Stomach smooth muscle (tissue), 2 donors: ENCODE results near the gene SPARCL1.

Experiments
- H3K27ac ChIP-seq: one replicate; pipeline ENCODE4 v1.7.0; 2013; ENCODE audit warnings: mild to moderate bottlenecking, low read length, inconsistent platforms
- H3K27me3 ChIP-seq, 2 donors: one replicate each; pipeline ENCODE4 v1.7.0; 2013; ENCODE audit warnings: low read length in 2 of 2; ENCODE audit not compliant: insufficient read depth in 2 of 2, control insufficient read depth in 1 of 2
- H3K36me3 ChIP-seq, 2 donors: one replicate each; pipeline ENCODE4 v1.7.0; 2013; ENCODE audit warnings: low read length in 2 of 2; ENCODE audit not compliant: control insufficient read depth in 2 of 2, insufficient read depth in 2 of 2
- H3K4me1 ChIP-seq: one replicate; pipeline ENCODE4 v1.7.0; 2013; ENCODE audit warnings: low read length; ENCODE audit not compliant: control insufficient read depth, insufficient read depth
- H3K4me3 ChIP-seq, 2 donors: one replicate each; pipeline ENCODE4 v1.7.0; 2013; ENCODE audit warnings: low read length in 2 of 2
- H3K9ac ChIP-seq, 2 donors: one replicate each; pipeline ENCODE4 v1.7.0; 2013; ENCODE audit warnings: low read length in 2 of 2, mild to moderate bottlenecking in 1 of 2
- H3K9me3 ChIP-seq, 2 donors: one replicate each; pipeline ENCODE4 v1.7.0; 2013; ENCODE audit warnings: low read length in 2 of 2; ENCODE audit not compliant: control insufficient read depth in 2 of 2
- donor health status: healthy.
- donor health status: Pancreatic carcinoma.

SPARCL1 gene

DNA sequence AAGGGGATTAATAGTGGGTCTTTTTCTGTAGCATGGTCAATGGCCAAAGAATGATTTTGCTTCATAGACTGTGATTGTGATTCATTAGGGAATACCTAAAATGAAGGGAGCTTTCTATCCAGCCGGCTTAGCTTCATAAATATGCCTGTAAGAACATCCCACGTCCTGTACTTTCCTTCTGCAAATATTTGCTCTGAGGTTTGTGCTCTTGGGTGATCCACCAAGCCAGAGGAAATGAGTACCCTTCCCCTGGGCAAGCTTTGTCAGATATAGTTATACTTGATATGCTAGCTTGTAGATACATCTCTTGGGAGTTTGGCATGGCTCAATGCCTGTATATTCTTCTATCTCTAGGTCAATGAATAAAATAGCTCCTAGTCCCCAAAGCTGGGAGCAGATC is 28.2 kb upstream of the SPARCL1 start:
- Histone ChIP-seq H3K9ac (no peak overlapping the region), H3K27me3 (peaks cover 0 to 3% of the 10 kb centered on the region in 2 donors), H3K27ac (no peak overlapping the region), H3K36me3 (no peaks in the 10 kb centered on the region), H3K9me3 (no peaks in the 10 kb centered on the region), H3K4me3 (no peak overlapping the region), H3K4me1 (no peaks in the 10 kb centered on the region)

DNA sequence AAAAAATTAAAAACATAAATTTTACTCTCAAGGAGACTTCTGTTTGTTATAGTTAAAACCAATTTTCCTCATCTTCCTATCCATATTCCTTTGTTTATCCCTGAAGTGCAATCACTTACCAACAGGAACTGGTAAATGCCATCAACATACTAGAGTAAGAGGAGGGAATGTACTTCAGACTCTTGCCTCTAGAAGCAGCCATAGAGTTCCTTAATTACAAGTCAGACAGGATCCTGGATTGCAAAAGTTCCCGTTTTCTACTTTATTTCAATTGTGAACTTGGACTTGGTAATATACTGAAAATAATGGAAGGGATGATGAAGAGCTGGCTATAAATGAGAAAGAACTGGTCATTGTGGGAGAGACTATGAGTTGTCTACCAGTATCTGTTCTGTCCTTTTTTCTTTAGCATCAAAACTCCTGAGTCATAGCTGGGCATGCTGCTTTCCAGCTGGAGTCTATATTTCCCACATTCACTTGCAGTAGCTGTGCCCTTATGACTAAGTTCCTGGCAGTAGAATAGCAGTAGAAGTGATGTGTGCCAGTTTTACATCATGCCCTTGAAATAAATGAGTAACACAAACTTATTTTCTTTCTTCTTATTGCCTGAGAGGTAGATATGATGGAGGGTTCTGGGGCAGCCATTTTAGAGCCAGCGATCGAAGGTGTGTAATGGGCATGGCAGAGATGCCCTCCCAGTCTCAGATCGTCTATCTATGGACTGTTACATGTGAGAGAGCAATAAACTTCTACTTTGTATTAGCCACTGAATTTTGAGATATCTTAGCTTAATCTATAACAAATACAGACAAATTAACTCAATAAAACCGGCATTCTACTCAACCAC is 26.8 kb upstream of the SPARCL1 start:
- H3K36me3 ChIP-seq = no peaks in the 10 kb centered on the region
- no peak overlapping the region for H3K27ac ChIP-seq
- no peak overlapping the region for H3K9ac ChIP-seq
- no peak overlapping the region for H3K4me3 ChIP-seq
- no peaks in the 10 kb centered on the region for H3K4me1 ChIP-seq
- H3K27me3 ChIP-seq = peaks cover 0 to 3% of the 10 kb centered on the region in 2 donors
- H3K9me3 ChIP-seq = no peaks in the 10 kb centered on the region

DNA sequence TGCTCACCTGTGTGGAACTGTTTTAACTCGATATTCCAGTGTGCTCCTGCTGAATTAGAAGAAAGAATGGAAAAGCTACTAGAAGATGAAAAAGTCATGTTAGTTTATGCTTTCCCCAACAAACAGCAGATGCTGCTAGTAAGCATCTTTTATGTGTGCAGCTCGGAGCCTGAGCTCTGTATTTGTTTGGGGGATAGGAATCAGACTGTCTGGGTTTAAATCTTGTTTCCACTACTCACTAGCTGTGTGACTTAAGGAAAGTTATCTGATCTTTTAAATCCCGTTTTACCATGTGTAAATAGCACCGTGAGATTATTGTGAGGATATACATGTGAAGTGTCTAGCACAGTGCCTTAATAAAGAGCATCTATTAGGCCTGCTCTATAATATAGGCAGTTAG is 24.0 kb upstream of the SPARCL1 start:
- Histone ChIP-seq H3K4me1 (no peaks in the 10 kb centered on the region), H3K27ac (no peak overlapping the region), H3K9ac (no peak overlapping the region), H3K36me3 (no peaks in the 10 kb centered on the region), H3K27me3 (no peaks in the 10 kb centered on the region), H3K4me3 (no peak overlapping the region), H3K9me3 (no peaks in the 10 kb centered on the region)

DNA sequence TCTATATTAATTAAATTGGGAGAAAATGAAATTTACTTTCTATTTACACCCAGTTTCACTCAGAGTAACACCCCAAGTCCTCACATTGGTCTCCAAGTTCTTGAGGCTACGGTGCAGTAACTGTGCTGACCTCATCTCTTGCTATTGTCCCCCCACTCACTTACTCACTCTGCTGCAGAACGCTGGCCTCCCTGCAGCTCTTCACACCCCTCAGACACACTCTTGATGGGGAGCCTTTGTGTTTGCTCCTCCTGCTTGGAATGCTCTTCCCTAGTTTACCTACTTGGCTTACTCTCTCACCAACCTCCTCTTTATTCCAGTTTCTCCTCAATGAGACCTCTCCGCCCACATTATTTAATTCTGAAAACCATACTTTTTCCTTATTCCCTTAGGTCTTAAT is 22.2 kb upstream of the SPARCL1 start:
- Histone ChIP-seq H3K4me3 (no peak overlapping the region), H3K4me1 (no peaks in the 10 kb centered on the region), H3K36me3 (no peaks in the 10 kb centered on the region), H3K9me3 (no peaks in the 10 kb centered on the region), H3K27ac (no peak overlapping the region), H3K27me3 (no peaks in the 10 kb centered on the region), H3K9ac (no peak overlapping the region)

DNA sequence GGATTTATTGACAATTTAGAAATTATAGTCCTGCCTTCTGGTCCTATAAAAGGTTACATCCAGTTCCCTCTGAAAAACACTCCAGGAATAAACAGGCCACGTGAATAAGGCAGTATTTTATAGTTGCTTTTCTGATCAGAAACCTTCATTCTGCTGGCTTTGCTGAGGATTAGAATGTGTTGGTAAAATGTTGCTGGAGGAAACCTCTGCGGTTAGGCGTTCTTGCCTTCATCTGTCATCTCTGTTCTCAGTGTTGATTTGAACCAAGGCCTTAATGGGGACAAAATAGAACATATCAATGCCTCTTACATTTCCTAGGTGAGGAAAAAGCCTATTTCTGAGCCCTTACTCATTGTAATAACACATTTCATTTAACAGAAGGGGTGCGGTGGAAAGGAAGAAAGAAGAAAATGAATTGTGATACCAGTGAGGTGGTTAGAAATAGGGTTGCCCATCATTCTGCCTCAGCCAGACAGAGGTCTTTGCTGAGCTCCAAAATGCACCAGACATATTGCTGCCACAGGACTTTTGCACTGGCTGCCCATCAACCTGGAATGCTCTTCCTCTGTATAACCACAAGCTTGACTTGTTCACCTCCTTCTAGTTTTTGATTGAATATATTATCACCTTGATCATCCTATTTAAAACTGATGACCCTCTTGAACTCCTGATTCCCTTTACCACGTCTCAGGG is 18.0 kb upstream of the SPARCL1 start:
- no peaks in the 10 kb centered on the region for H3K9me3 ChIP-seq
- no peak overlapping the region for H3K4me3 ChIP-seq
- peaks cover 5% of the 10 kb centered on the region for H3K4me1 ChIP-seq
- no peak overlapping the region for H3K27ac ChIP-seq
- H3K27me3 ChIP-seq = no peaks in the 10 kb centered on the region
- no peaks in the 10 kb centered on the region for H3K36me3 ChIP-seq
- H3K9ac ChIP-seq = no peak overlapping the region

DNA sequence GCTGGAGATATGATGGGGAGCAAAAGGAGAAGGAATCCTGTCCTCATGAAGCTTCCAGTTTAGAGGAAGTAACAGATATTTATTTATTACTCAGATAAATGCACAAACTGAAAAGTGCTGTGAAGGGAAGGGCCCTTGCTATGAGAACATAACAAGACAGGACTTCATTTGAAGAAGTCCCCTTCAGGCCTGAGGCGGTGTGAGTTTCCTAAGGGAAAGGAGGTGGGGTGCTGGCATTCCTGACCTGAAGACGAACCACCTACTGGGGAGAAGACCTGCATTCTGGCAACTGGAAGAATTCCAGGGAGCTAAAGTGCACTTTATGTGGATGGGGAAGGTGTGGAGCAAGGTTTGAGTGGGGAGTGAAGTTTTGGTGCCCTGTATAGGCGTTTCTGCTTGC is 15.9 kb upstream of the SPARCL1 start:
- H3K9ac ChIP-seq = no peak overlapping the region
- H3K9me3 ChIP-seq = no peaks in the 10 kb centered on the region
- no peak overlapping the region for H3K4me3 ChIP-seq
- no peaks in the 10 kb centered on the region for H3K27me3 ChIP-seq
- H3K4me1 ChIP-seq = peaks cover 18% of the 10 kb centered on the region
- H3K27ac ChIP-seq = no peak overlapping the region
- no peaks in the 10 kb centered on the region for H3K36me3 ChIP-seq

DNA sequence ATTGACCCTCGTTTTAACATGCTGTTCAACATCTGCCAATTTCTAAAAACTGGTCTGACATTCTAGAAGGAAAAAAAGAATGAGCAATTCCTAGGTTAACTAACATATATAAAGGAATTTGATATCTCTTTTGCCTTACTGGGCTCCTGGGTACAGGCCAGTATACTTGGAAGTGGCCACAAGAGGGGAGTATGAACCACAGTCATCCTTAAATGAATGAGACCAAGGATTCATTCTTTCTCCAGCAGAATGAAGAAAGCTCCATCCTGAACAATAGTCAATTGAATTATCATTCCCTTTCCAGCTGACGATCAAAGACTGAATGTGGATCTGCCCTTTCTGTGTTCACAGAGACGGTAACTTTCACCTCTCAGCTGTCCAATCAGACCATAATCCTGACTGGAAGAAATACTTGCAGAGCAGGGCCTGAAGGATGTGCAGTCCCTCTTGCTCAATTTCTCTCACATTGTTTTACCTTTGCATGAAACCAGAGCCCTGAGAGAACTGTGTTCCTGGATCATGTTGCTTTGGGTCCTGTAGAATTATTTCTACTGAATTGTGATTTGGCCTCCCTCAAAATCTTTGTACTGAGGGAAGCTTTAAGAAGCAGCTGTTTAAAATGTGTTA is 14.8 kb upstream of the SPARCL1 start:
- Histone ChIP-seq H3K36me3 (no peaks in the 10 kb centered on the region), H3K9ac (no peak overlapping the region), H3K27me3 (no peaks in the 10 kb centered on the region), H3K9me3 (no peaks in the 10 kb centered on the region), H3K27ac (peak overlapping the region; percentile 53), H3K4me1 (peaks cover 20% of the 10 kb centered on the region), H3K4me3 (no peak overlapping the region)

DNA sequence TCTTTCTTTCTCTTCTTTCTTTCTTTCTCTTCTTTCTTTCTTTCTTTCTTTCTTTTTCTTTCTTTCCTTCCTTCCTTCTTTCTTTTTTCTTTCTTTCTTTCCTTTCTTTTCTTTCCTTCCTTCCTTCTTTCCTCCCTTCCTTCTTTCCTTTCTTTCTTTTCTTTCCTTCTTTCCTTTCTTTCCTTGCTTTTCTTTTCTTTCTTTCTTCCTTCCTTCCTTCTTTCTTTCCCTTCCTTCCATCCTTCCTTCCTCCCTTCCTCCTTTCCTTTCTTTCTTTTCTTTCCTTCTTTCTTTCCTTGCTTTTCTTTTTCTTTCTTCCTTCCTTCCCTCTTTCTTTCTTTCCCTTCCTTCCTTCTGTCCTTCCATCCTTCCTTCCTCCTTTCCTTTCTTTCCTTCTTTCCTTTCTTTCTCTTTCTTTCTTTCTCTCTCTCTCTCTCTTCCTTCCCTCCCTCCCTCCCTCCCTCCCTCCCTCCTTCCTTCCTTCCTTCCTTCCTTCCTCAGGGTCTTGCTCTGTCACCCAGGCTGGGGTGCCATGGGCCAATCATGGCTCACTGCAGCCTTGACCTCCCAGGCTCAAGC is 13.6 kb upstream of the SPARCL1 start:
- H3K4me3 ChIP-seq = no peak overlapping the region
- H3K36me3 ChIP-seq = no peaks in the 10 kb centered on the region
- peak overlapping the region; percentile 89 for H3K27ac ChIP-seq
- H3K9ac ChIP-seq = peak overlapping the region in 1 of 2 donors; percentile 38
- H3K9me3 ChIP-seq = no peaks in the 10 kb centered on the region
- H3K27me3 ChIP-seq = no peaks in the 10 kb centered on the region
- peaks cover 20% of the 10 kb centered on the region for H3K4me1 ChIP-seq

DNA sequence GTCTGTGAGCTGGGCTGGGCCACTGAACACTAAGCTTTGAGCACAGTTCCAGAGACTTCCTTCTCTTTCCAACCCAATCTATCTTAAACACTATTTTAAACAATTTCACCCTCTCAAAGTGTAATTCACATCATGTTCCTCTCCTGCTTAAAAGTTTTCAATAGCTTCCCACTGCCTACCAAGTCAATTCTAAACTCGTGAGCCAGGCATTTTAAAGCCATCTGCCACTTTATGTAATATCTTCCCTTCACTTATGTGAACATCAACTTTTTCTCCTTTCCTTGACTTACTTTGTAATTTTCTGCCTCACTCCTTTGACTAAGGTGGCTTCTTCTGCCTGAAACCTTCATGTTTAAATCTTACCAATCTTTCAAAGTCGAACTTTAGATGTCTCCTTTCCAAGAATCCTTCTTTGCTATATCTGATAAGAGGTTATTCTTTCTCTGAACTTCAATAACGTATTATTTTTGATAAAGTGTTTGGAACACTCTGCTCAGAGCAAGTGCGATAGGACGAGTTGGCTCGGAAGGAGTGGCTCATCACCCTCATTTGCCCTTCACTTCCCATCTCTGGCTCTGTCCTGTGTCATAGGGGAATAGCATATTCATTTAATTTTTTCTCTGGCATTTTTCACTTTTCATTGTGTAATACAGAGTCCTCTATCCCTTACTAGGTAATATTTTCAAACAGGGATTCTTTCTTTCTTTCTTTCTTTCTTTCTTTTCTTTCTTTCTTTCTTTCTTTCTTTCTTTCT is 13.0 kb upstream of the SPARCL1 start:
- no peaks in the 10 kb centered on the region for H3K27me3 ChIP-seq
- peaks cover 20% of the 10 kb centered on the region for H3K4me1 ChIP-seq
- peak overlapping the region in 1 of 2 donors; percentile 0 for H3K9ac ChIP-seq
- no peak overlapping the region for H3K4me3 ChIP-seq
- no peaks in the 10 kb centered on the region for H3K9me3 ChIP-seq
- H3K36me3 ChIP-seq = no peaks in the 10 kb centered on the region
- peak overlapping the region; percentile 89 for H3K27ac ChIP-seq

DNA sequence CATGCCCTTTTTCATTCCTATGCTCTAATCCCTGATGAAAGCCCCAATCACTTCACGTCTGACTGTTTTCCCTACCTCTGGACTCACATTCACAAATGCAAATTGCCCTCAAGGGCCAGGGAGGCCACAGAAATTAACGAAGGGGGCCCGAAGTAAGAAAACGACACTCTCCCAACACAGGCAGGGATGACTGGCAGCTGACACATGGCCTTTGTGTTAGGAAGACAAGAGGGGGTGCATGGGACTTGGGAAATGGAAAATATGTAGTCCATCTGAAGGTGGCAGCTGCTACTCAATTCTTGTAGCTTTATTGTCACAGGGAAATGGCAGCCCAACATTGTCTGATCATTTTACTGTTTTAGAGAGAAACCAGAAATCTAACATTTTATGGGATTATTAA is 12.3 kb upstream of the SPARCL1 start:
- H3K9me3 ChIP-seq = no peaks in the 10 kb centered on the region
- H3K4me3 ChIP-seq = no peak overlapping the region
- peaks cover 23% of the 10 kb centered on the region for H3K4me1 ChIP-seq
- peak overlapping the region; percentile 0 to 7 for H3K9ac ChIP-seq
- H3K27me3 ChIP-seq = no peaks in the 10 kb centered on the region
- H3K27ac ChIP-seq = peak overlapping the region; percentile 89
- H3K36me3 ChIP-seq = no peaks in the 10 kb centered on the region
